IMR-90 (cell line): ENCODE measurements around the gene CASK. TPM values are rescaled to one million over a fixed set of nuclear protein-coding genes. Genes with fewer than 3 reads are reported as not detected.
A peak's percentile ranks its signal among the peaks of the same experiment; 100 is the strongest.
"Not testable (repeated sequence)": the region's sequence is repeated elsewhere in the genome, so short reads cannot be mapped to it uniquely, and the experiment has no call there.

Source experiments
- ATAC-seq: fragments of 200-7000 bp; cut with Tn5 transposase; 2 replicates; pipeline ENCODE4 v1.9.1; 2020; ENCODE audit warnings: low read depth, mild to moderate bottlenecking, moderate library complexity
- BruUV-seq: library from RNA; stranded (reverse); fragments of 400-500 nt; replicated peaks from 2 replicates; lab custom pipeline; 2021; lab: Mats Ljungman, UMichigan
- CTCF ChIA-PET: fragments of 300-600 bp; formaldehyde crosslinking; extraction: SDS; loops from one replicate; lab custom pipeline; 2021; ENCODE audit warnings: antibody characterized with exemption; lab: Yijun Ruan, JAX
- POLR2A ChIA-PET: fragments of 300-600 bp; sonication (Branson Sonifier 250); formaldehyde crosslinking; loops from one replicate; lab custom pipeline; 2022; ENCODE audit warnings: antibody characterized with exemption; ENCODE audit not compliant: unreplicated experiment; lab: Charles Lee
- DNase-seq: peaks from one replicate; pipeline ENCODE4 v3.0.0; 2013
- H2AFZ ChIP-seq: replicated peaks from 2 replicates; pipeline ENCODE3; 2013; ENCODE audit warnings: low read length, mild to moderate bottlenecking; ENCODE audit not compliant: poor library complexity
- H2AK5ac ChIP-seq: 2 replicates; pipeline ENCODE4 v1.6.1; 2013; ENCODE audit warnings: low read depth, low read length, inconsistent platforms
- H2AK9ac ChIP-seq: replicated peaks from 2 replicates; pipeline ENCODE3; 2013; ENCODE audit warnings: mild to moderate bottlenecking, low read depth, low read length, moderate library complexity; ENCODE audit not compliant: poor library complexity
- H2BK120ac ChIP-seq: 2 replicates; pipeline ENCODE4 v1.6.1; 2013; ENCODE audit warnings: low read depth, low read length, inconsistent platforms
- H2BK15ac ChIP-seq: 3 replicates; pipeline ENCODE4 v1.6.1; 2013; ENCODE audit warnings: low read depth, low read length, inconsistent platforms
- H2BK20ac ChIP-seq: 2 replicates; pipeline ENCODE4 v1.6.1; 2013; ENCODE audit warnings: low read depth, mild to moderate bottlenecking, inconsistent platforms, low read length, moderate library complexity
- H2BK5ac ChIP-seq: 2 replicates; pipeline ENCODE4 v1.6.1; 2013; ENCODE audit warnings: mild to moderate bottlenecking, low read depth, low read length, inconsistent platforms; ENCODE audit not compliant: poor library complexity, severe bottlenecking
- H3K14ac ChIP-seq: replicated peaks from 2 replicates; pipeline ENCODE4 v1.6.1; 2013; ENCODE audit warnings: low read depth, low read length, inconsistent platforms
- H3K18ac ChIP-seq: 2 replicates; pipeline ENCODE4 v1.6.1; 2013; ENCODE audit warnings: low read depth, low read length, control low read depth
- H3K23ac ChIP-seq: 2 replicates; pipeline ENCODE4 v1.6.1; 2013; ENCODE audit warnings: low read depth, low read length, inconsistent platforms
- H3K27ac ChIP-seq: 2 replicates; pipeline ENCODE4 v1.5.1; 2013; ENCODE audit warnings: mild to moderate bottlenecking, control low read depth, low read length; ENCODE audit not compliant: insufficient read depth
- H3K27me3 ChIP-seq: 2 replicates; pipeline ENCODE4 v1.6.1; 2013; ENCODE audit warnings: low read length; ENCODE audit not compliant: control insufficient read depth, insufficient read depth
- H3K36me3 ChIP-seq: 2 replicates; pipeline ENCODE4 v1.6.1; 2013; ENCODE audit warnings: low read length, mixed read lengths; ENCODE audit not compliant: control insufficient read depth, insufficient read depth
- H3K4ac ChIP-seq: 2 replicates; pipeline ENCODE4 v1.6.1; 2013; ENCODE audit warnings: low read depth, low read length, inconsistent platforms
- H3K4me1 ChIP-seq: 2 replicates; pipeline ENCODE4 v1.6.1; 2013; ENCODE audit warnings: low read length, mixed read lengths; ENCODE audit not compliant: control insufficient read depth, insufficient read depth
- H3K4me2 ChIP-seq: 2 replicates; pipeline ENCODE4 v1.6.1; 2013; ENCODE audit warnings: low read depth, mild to moderate bottlenecking, control low read depth, low read length, moderate library complexity
- H3K4me3 ChIP-seq: 2 replicates; pipeline ENCODE4 v1.5.1; 2013; ENCODE audit warnings: low read depth, mild to moderate bottlenecking, control low read depth, low read length, moderate library complexity; ENCODE audit not compliant: insufficient read depth
- H3K56ac ChIP-seq: 2 replicates; pipeline ENCODE4 v1.6.1; 2013; ENCODE audit warnings: low read length, inconsistent platforms; ENCODE audit not compliant: insufficient read depth; ENCODE audit errors: extremely low read depth
- H3K79me1 ChIP-seq, 2 experiments: 2 replicates each; pipeline ENCODE4 v1.6.1; 2013; ENCODE audit warnings: low read length in 2 of 2, inconsistent platforms in 1 of 2, low read depth in 1 of 2
- H3K9ac ChIP-seq: 2 replicates; pipeline ENCODE4 v1.6.1; 2013; ENCODE audit warnings: low read depth, low read length, control low read depth
- H3K9me1 ChIP-seq: 2 replicates; pipeline ENCODE4 v1.6.1; 2013; ENCODE audit warnings: low read length, inconsistent platforms; ENCODE audit not compliant: insufficient read depth
- H3K9me3 ChIP-seq: 2 replicates; pipeline ENCODE4 v1.6.1; 2013; ENCODE audit warnings: low read length; ENCODE audit not compliant: control insufficient read depth, insufficient read depth
- H4K20me1 ChIP-seq: 2 replicates; pipeline ENCODE4 v1.6.1; 2013; ENCODE audit warnings: low read length, inconsistent platforms; ENCODE audit not compliant: insufficient read depth
- H4K5ac ChIP-seq: 2 replicates; pipeline ENCODE4 v1.6.1; 2013; ENCODE audit warnings: mild to moderate bottlenecking, low read depth, low read length, control low read depth
- H4K8ac ChIP-seq, 2 experiments: 2 replicates each; pipeline ENCODE4 v1.6.1; 2013; ENCODE audit warnings: low read depth in 2 of 2, low read length in 2 of 2, control low read depth in 1 of 2, inconsistent platforms in 1 of 2
- H4K91ac ChIP-seq: 2 replicates; pipeline ENCODE4 v1.6.1; 2013; ENCODE audit warnings: low read depth, low read length, inconsistent platforms; ENCODE audit not compliant: insufficient read depth
- BHLHE40 ChIP-seq: fragments of 150-350 bp; IDR thresholded peaks from 2 replicates; pipeline ENCODE4 v1.6.1; 2016; ENCODE audit warnings: mild to moderate bottlenecking, low read depth, low read length
- MXI1 ChIP-seq: IDR thresholded peaks from 2 replicates; pipeline ENCODE4 v1.6.1; 2012; ENCODE audit warnings: low read depth, mild to moderate bottlenecking, low read length, moderate library complexity, borderline replicate concordance
- WGBS, 2 experiments: methylation state at CpG; one replicate each; pipeline versions ENCODE4 v1.1.5 to v1.1.7; 2013; ENCODE audit warnings: missing lambda C conversion rate in 2 of 2; ENCODE audit not compliant: insufficient read length in 1 of 2; ENCODE audit errors: extremely low coverage in 2 of 2; 5-methylcytosine and 5-hydroxymethylcytosine counted together
- dilution Hi-C: fragments of 300-500 bp; cut with HindIII; formaldehyde crosslinking; loops from one replicate; pipeline ENCODE4 v1.14.3; 2018; ENCODE audit warnings: low sequenced_read_pairs; ENCODE audit not compliant: unreplicated experiment
- in situ Hi-C: fragments of 300-500 bp; cut with MboI; formaldehyde crosslinking; loops from 3 replicates; pipeline ENCODE4 v1.14.3; 2019; ENCODE audit warnings: low sequenced_read_pairs, inconsistent platforms, mixed read lengths
- intact Hi-C: fragments of 100-400 bp; cut with micrococcal nuclease; formaldehyde crosslinking; loops from 2 replicates; pipeline ENCODE4 v1.10.0; 2022
- polyA plus RNA-seq, 3 experiments: library from polyadenylated mRNA; depleted of rRNA; stranded (reverse); fragments of >200 nt; gene quantifications; 2 replicates each; pipeline ENCODE4 v1.2.3, GENCODE V29; 2012; ENCODE audit warnings: low replicate concordance in 1 of 3
- total RNA-seq: library from RNA; depleted of rRNA; stranded (reverse); fragments of >200 nt; gene quantifications from 2 replicates; pipeline ENCODE4 v1.2.3, GENCODE V29; 2012

CASK gene
- total and polyA plus RNA-seq, 2 of the 4 experiments (the other 2 are of a cell fraction) = 9.4 to 17.7 TPM

GRCh38 chrX:41720125-41720779 lies 203.1 kb downstream of the CASK start:
- no peak overlapping the region for H2AK9ac ChIP-seq
- POLR2A ChIA-PET = no interaction called here
- BruUV-seq = no TSS peak
- H3K56ac ChIP-seq = no peak overlapping the region
- peak; percentile 41 for DNase-seq
- H2BK15ac ChIP-seq = no peak overlapping the region
- CTCF ChIA-PET = interaction anchor here (0.5 kb wide), 1 partner anchor 30 kb away, joined by 3 read pairs; no protein-coding TSS in a partner anchor
- no peaks in the 10 kb centered on the region for H3K79me1 ChIP-seq
- dilution Hi-C loops = no loop called here
- H2BK120ac ChIP-seq = no peak overlapping the region
- H4K8ac ChIP-seq = no peak overlapping the region
- H4K20me1 ChIP-seq = no peaks in the 10 kb centered on the region
- no peak overlapping the region for H3K4me2 ChIP-seq
- H3K4me3 ChIP-seq = no peak overlapping the region
- no peak overlapping the region for H3K27ac ChIP-seq
- peaks cover 8% of the 10 kb centered on the region; the same call in 1 of the 2 replicates for H3K9me3 ChIP-seq
- intact Hi-C loops = no loop called here
- TF ChIP-seq MXI1 = no peak
- TF ChIP-seq BHLHE40 = no peak
- H3K4me1 ChIP-seq = peaks cover 1% of the 10 kb centered on the region; the same call in 1 of the 2 replicates
- no peak overlapping the region for H3K9ac ChIP-seq
- H3K18ac ChIP-seq = no peak overlapping the region
- no CpG with 5 or more reads among the region's 3 CpGs for WGBS, 2 experiments
- no peak overlapping the region for H2BK5ac ChIP-seq
- H3K9me1 ChIP-seq = no peaks in the 10 kb centered on the region
- no peak overlapping the region for H3K23ac ChIP-seq
- H3K4ac ChIP-seq = no peak overlapping the region
- no peak overlapping the region for H2AK5ac ChIP-seq
- H3K14ac ChIP-seq = no peak overlapping the region
- in situ Hi-C loops = no loop called here
- H2AFZ ChIP-seq = no peak overlapping the region
- H3K36me3 ChIP-seq = no peaks in the 10 kb centered on the region
- ATAC-seq = peak; percentile 48; the same call in 1 of the 2 replicates
- H2BK20ac ChIP-seq = no peak overlapping the region
- no peaks in the 10 kb centered on the region; the same call in 1 of the 2 replicates for H3K27me3 ChIP-seq
- no peak overlapping the region for H4K91ac ChIP-seq
- H4K5ac ChIP-seq = no peak overlapping the region

- H2AFZ ChIP-seq, H2AK5ac ChIP-seq, H3K27me3 ChIP-seq, CTCF ChIA-PET, H2BK5ac ChIP-seq, H3K36me3 ChIP-seq, ATAC-seq, H2AK9ac ChIP-seq, H3K27ac ChIP-seq, in situ Hi-C loops, H2BK20ac ChIP-seq, H3K4me3 ChIP-seq, DNase-seq, H2BK120ac ChIP-seq, H3K9ac ChIP-seq, POLR2A ChIA-PET, H3K4ac ChIP-seq, H3K23ac ChIP-seq, H3K4me2 ChIP-seq, H3K56ac ChIP-seq, H3K18ac ChIP-seq, H2BK15ac ChIP-seq, BruUV-seq, H4K5ac ChIP-seq, H4K20me1 ChIP-seq, H3K9me1 ChIP-seq, H4K91ac ChIP-seq, dilution Hi-C loops, H3K14ac ChIP-seq, intact Hi-C loops, H4K8ac ChIP-seq, H3K79me1 ChIP-seq, H3K9me3 ChIP-seq, H3K4me1 ChIP-seq: not testable (repeated sequence)
- no CpG with 5 or more reads among the region's 6 CpGs for WGBS, 2 experiments
These were observed 203.7 kb downstream of the CASK start for GRCh38 chrX:41719610-41720009.
